ENCODE measurements around the gene MSGN1.
A peak's percentile ranks its signal among the peaks of the same experiment; 100 is the strongest.
"Not testable (repeated sequence)": the region's sequence is repeated elsewhere in the genome, so short reads cannot be mapped to it uniquely, and the experiment has no call there.

MSGN1 gene

DNA sequence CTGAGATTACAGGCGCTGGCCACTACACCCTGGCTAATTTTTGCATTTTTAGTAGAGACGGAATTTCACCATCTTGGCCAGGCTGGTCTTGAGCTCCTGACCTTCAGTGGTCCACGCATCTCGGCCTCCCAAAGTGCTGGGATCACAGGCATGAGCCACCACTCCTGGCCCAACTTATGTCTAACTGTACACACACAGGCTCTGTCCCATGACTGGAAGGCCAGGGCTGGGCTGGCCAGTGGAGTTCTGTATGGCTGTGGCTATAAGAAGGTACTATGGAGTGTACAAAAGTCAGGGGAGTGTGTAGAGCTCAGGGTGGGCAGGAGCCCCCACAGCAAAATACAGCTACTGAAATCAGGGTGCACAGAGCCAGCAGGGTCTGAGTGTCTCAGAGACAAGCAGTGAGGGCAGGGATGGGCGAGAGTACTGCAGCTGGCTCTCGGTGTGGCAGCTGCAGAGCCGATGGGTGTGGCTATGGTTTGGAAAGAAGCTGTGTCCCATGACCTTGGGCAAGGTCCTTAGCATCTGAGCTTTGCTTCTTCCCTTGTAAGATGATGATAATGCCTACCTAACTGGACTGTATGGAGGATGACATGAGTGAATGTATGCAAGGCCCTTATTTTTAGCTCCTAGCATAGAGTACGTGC lies 10.4 kb upstream of the MSGN1 start:
- DNase-seq = no peak

DNA sequence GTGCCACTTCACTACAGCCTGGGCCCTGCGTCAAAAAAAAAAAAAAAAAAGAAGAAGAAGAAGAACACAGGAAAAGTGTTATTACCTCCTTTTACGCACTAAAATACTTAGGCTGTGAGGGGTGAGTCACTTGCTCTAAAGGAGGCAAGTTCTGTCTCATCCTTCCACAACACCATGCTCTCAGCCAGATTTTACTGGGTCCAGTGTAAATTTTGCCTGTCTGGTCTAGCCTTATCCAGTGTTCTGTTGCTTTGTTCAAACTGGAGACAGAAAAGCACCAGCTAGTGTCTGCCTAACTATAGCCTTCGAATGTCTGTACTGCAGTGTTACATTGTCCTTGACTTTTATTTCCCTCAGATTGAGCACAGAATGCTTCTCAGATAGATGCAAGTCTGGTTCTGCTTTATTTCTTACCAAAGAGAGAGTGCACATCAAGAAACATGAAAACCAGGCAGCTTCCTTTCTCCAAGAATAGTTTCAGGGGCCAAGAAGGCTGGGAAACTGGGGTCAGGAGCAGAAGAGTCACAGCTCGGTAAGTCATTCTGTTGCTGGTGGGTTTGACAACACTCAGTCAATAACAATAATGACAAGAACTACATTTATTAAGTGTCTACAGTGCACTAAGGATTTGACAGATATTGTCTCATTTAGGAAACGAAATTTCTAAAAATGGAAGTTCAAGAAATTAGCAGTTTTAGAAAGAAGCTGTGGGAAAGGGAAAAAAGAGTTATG lies 3.1 kb upstream of the MSGN1 start:
- no peak for DNase-seq

DNA sequence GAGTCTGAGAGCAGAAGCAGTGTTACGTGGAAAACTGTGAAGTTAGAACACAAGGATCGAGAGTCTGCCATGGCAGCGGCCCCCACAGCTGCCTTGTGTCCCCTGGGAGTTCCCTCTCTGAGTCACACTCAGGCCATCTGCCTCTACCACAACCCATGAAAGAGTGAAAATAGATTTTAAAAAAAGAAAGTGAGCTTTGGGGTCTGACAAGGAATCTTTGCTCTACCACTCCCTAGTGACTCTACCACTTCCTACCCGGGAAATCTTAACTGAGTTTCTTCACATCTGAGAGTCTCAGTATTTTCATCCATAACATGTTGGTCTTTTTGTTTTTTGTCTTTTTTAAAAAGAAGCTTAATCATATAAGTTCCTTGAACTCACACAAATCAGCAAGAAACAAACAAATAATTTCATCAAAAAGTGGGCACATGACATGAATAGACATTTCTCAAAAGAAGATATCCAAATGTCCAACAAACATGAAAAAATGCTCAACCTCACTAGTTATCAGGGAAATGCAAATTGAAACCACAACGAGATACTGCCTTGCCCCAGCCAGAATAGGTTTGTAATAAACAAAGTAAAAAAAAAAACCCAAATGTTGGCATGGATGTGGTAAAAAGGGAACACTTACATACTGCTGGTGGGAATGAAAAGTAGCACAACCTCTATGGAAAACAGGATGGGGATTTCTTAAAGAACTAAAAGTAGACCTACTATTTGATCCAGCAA lies 2.4 kb upstream of the MSGN1 start:
- no peak for DNase-seq

DNA sequence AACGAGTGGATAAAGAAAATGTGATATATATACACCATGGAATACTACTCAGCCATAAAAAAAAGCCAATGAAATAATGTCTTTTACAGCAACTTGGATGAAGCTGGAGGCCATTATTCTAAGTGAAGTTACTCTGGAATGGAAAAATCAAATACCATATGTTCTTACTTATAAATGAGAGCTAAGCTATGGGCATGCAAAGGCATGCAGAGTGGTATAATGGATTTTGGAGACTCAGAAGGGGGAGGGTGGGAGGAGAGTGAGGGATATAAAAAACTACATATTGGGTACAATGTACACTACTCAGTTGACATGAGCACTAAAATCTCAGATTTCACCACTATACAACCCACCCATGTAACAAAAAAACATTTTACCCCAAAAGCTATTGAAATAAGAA lies 1.7 kb upstream of the MSGN1 start:
- DNase-seq = no peak

DNA sequence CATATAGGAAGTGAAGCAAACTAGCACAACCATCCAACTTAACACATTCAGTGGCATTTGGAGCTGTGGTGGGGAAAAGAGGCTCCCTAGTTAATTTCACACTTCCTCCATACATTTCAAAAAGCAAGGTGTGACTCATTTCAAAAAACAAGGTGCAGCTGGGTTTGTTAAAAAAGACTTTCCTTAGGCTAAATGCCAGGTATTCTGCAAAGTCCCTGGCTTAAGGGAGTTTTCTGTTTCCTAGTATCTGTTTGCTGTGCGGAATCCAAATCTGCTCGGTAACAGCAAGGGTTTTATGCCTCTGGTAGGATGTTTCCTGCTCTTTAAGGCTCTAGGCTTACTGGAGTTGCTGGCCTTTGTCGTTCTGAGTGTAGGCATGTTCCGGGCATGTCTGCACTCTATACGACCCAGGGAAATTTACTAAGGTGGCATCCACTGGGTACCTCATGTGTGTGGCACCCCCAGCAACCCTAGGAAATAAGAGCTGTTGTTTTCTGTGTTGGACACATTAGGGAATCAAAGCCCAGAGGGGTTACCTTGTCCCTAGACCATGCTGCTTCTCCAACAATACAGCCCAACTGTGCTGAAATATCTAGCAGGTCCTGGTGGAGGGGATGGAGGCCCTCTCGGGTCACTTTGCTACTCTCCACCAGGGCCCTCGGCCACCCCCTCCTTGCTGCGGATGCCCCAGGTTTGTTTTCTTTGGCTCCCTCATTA lies 634 bp upstream of the MSGN1 start:
- DNase-seq = no peak

DNA sequence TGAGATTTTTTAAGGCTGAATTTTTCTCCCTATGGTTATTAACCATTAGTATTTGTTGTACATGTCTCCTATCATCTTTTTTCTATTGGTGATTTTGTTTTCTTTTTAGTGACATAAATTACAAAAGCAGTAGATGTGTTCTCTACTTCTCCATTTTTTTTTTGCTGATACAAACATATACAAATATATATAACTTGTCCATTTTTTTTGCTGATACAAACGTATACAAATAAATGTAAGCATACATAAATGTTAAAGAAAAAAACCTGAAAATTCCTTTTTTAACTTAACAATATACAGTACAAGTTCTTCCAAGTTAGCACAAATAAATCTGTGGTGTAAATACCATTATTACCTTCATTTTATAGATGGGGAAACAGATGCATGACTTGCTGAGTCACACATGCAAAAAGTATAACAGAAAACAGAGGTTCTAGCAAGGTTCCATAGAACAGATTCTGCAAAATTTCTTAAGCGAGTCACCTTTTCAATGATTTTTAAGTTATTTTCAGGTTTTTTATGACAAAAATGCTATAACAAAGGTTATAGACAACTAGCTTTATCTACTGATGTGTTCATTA lies 2.1 kb downstream of the MSGN1 start:
- DNase-seq = no peak

DNA sequence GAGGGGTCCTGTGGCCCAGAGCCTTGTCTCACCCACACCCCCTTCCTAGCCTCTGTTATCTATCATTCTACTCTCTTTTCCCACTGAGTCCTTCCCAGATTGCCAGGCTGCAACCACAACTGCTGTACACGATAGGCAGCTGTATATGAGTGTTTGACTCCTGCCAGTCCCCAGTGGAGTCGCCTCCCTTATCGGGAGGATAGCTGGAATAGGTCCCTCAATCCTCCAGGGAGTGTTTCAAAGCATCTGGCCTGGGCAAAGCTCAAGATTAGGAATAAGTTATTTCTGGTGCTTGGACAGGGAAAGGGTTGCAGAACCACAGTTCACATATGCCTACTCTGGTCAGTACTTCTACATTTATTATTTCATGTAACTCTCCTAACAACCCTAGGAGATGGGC lies 4.8 kb downstream of the MSGN1 start:
- DNase-seq = no peak

DNA sequence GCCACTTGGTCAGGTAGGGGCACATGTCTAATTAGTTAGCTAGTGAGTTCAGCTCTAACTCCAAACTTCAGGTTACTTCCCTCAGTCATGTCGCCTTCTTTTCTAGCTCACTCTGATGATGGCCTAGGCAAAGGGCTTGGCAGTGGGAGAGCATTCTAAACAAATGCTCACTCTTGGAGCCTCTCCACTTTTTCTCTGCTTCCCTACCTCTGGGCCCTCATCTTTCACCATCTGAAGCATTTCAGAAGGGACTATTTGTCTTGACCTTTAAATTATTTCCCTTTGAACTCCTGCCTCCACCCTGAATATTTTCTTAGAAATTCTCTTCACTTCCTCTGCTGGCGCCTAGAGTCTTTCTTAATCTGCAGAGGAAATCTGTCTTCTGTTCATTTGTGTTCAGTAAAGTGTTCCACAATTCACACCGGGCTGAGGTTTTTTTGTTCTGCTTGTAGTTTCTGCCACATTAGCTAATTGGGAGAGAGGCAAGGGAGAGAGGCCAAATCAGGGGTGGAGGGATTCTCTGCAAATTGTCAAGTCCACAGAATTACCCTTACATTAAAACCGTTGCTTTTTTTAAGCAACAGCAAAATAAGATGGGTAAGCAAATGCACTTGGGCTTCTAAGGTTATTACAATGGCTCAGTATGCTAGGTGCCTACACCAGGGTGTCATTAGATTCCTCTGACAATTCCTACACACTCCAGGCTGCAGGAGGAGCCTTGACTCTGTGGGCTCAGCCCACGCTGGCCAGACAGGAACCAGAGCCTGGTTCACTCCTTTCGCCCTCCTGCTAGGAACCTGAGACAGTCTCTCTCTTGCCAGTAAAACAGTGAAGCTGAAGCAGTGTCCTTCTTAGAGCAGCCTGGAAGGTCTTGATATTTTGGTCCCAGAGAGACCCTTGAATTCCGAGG lies 5.5 kb downstream of the MSGN1 start:
- DNase-seq = no peak

DNA sequence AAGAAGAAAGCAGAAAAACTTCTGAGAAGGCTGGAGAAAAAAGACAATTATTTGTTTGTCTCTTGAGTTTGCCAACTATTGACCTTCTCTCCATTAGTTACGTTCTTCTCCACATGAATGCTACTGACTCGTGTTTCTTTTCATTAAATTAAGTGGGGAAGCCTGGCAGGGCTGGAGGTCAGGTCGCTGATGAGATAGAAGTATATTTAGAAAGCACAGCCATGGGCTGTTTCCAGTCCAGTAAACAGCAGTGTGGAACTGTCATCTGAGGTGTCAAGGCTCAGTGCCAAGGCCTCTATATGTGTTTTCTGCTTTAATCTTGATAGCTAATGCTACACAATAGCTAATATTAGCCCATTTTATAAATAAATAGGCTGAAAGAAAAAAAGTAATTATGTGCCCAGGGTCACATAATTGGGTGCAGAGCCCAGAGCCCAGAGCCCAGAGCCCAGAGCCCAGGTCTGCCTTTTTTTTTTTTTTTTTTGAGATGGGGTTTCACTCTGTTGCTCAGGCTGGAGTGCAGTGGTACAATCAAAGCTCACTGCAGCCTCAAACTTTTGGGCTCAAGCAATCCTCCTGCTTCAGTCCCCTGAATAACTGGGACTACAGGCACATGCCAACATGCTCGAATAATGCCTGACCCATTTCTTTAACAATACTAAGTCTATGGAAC lies 6.3 kb downstream of the MSGN1 start:
- no peak for DNase-seq

DNA sequence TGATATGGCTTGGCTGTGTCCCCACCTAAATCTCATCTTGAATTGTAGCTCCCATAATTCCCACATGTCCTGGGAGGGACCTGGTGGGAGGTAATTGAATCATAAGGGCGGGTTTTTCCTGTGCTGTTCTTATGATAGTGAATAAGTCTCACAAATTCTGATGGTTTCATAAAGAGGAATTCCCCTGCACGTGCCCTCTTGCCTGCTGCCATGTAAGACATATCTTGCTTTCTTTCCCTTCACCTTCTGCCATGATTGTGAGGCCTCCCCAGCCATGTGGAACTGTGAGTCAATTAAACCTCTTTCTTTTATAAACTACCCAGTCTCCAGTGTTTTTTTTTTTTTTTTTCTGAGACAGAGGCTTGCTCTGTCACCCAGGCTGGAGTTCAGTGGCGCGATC lies 7.4 kb downstream of the MSGN1 start:
- DNase-seq = not testable (repeated sequence)

DNA sequence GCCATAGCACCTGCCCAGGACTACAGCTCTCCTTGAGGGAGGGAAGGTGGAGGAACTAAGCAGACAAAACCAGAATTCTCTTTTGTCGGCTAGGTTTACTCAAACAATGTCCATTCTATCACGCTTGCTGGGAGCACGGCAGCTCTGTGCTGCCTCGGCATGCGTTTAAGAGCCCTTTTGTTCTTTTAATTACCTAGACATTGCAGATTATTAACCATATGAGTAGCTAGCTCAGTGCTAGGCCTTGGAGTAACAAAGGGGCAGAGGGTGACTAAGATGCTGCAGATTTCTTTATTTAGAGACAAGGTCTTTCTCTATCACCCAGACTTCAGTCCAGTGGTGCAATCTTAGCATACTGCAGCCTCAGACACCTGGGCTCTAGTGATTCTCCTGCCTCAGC lies 11.1 kb downstream of the MSGN1 start:
- DNase-seq = peak; percentile 22

DNA sequence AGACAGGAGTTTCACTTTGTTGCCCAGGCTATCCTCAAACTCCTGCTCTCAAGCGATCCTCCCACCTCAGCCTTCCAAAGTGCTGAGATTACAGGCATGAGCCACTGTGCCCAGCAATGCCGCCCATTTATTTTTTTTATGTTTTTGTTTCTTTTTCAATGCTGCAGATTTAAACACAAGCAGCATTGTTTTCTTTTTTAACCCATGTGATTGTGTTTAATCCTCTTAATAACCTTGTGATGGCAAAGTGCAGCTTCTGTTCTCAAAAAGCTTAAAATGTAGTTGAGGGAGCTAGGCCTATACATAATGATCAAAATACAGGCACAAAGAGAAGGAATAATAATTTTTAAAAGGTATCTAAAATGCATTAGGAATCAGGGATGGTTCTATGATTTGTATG lies 11.5 kb downstream of the MSGN1 start:
- no peak for DNase-seq

DNA sequence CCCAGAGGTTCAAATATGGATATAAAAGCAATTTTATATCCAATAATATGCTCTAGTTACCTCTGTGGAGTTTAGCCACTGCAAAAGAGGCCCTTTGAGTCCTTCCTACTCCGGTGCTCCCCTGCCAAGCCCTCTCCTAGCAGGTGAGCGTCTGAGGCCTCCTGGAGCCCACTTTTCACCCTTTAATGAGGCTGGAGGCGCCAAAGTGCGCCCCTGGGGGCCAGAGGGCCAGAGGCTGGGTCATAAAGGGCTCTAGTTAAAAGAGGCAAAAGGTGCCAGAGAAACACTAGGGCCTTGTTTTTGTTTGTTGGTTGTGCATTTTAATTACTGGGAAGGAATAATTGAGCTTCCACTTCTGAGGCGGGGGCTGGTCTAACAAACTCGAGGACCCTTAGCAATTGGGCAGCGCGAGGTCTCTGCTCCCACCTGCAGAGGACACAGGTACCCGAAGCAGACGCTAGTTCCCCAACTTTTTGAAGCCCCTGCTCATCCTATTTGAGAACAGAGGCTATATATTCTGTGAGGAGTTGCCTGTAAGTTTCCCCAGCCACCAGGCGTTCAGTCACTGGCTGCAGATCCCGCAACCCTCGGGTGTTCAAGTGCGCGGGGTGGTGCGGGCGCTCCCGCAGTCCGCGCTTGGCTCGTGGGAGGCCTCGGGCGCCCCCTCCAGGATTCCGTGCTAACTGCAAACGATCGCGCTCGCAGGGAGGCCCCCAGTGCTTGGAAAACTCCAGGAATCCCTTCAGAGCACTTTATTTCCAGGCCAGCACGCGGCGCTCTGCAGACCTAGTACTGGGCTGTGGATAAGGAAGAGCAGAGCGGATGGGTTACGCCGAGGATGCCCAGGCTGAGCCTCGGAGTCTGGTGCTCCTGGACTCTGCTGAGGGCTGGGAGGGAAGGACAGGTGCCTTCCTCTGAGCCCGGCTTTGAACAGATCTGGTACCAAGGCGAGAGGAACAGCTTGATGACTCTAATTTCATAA lies 14.1 kb downstream of the MSGN1 start:
- peak; percentile 61 for DNase-seq

DNA sequence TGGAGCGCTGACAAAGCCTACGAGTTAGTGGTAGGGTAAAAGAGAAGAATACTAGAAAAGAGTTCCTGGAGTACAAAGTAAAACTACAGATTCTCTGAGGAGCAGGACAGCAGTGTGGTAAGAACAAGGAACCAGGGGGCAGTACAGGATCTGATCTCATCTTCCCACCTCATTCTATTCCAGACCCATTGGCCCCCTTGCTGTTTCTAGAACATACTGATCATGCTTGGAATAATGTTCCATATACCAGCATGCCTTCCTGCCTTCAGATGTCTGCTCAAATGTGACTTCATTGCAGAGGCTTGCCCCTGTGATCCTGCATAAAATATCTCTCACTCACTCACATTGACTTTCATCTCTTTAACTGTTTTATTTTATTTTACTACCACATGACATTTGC lies 19.3 kb downstream of the MSGN1 start:
- no peak for DNase-seq

DNA sequence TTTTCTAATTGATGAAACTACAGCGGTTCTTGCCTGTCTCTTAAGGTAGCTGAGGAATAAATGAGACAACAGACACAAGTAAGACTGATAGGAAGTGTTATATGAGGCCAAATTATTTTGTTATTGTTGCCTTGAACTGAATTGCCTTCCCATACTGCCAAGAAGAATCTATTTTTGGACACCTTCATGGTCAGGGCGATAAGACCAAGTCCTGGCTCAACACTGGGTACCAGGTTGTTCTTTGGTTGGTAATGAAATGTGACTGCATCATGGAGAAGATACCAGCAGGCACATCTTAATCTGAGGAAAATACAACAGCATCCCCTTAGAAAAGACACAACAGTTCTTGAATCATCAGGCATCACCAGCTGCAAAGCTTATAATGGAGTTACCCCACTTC lies 23.7 kb downstream of the MSGN1 start:
- no peak for DNase-seq

DNA sequence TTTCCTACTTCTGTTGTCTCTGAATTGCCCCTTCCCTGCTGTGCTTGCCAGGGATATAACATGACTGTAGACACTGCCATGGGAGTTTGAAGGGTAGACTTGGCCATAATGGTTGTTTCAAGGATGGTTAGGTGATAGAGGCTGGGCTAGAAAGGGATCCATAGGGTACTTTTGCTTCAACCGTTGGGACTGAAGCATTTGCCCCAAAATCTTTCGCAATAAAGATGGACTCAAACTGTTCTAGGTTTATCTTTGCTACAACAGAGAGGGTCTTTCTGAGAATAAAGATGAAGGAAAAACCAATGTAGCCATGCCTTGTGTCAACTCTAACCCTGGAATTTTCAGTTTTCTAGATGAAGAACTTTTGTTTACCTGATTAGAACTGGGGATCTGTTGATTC lies 27.2 kb downstream of the MSGN1 start:
- no peak for DNase-seq

DNA sequence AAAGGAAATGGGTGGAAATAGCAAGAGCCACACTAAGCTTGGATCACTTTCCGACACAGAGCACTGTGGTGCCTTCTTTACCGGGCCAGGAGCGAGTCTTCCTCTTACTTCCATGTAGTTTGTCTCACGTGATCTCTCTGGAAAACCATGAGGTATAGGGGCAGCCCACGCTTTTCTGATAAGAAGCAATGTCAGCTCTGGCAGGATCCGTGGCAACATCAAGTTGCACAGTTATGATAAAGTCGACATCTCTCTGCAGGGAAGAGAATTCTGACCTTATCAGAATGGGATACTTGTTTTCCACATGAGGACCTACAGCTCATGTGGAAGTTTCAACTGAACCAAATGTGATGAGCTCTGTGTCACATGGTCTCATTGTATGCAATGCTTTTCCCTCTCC lies 29.5 kb downstream of the MSGN1 start:
- DNase-seq = no peak

DNA sequence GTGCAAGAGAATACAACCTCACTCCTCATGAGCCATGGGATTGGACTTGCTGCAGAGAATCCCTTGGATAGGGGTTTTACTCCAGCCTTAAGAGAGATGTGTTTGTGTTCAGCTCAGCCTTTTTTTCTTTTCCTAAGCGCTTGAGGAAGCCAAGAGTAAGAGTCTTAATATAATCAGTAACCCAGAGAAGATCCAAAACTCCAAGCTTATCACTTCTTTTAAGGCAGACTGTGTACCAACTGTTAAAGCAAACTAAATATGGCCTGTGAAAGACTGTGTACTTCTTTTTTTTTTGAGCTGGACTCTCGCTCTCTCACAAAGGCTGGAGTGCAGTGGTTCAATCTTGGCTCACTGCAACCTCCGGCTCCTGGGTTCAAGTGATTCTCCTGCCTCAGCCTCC lies 30.4 kb downstream of the MSGN1 start:
- DNase-seq = no peak

DNA sequence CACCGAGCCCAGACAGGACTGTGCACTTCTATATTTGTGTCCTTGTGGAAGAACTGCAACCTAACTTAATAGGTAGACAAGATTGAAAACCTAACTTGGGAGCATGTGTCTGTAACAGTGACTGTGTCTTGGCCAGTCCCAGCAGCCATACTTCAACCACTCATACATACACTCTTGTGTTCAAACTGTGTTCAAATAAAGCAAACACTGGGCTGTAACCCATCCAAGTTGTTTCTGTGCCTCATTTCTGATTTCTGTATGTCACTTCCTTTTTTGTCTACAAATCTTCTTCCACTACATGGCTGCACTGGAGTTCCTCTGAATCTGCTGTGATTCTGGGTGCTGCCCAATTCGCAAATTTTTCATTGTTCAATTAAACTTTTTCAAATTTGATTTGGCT lies 31.0 kb downstream of the MSGN1 start:
- no peak for DNase-seq

DNA sequence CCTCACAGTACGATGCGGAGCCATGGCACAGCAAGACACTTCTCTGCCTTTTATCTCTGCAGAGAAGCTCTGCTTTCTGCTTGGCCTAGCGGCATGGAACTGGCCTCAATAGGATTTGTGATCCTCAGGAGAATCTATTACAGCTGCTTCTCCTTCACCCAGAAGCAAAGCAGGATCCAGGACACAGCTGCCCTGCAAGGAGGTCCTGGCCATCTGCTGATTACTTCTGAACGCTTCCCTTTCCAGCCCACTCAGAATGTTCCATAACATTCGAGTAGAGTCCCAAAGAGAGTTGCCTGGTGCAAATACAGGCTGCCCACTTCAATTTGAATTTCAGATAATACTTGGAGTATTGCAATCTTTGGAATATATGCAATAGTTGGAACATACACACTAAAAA lies 33.0 kb downstream of the MSGN1 start:
- DNase-seq = no peak
